G401.6 (cell line): ENCODE data around the gene GOLGA6D.
"Not testable (repeated sequence)": the region's sequence is repeated elsewhere in the genome, so short reads cannot be mapped to it uniquely, and the experiment has no call there.

Source experiments
- FAIRE-seq: peaks from 2 replicates; lab custom pipeline; 2012; peaks lifted over from hg19 to GRCh38; lab: Jason Lieb, UNC

The GOLGA6D gene

GRCh38 chr15:75284152-75284551 lies 1.5 kb downstream of the GOLGA6D start:
- not testable (repeated sequence) for FAIRE-seq

- FAIRE-seq: not testable (repeated sequence)
Measured at GRCh38 chr15:75293660-75294059, 11.0 kb downstream of the GOLGA6D start.

GRCh38 chr15:75298541-75299310 lies 16.1 kb downstream of the GOLGA6D start:
- not testable (repeated sequence) for FAIRE-seq

- FAIRE-seq: not testable (repeated sequence)
Measured at GRCh38 chr15:75299311-75299688, 16.7 kb downstream of the GOLGA6D start.

GRCh38 chr15:75300026-75300425 lies 17.4 kb downstream of the GOLGA6D start:
- FAIRE-seq: not testable (repeated sequence)

GRCh38 chr15:75302318-75302717 lies 19.7 kb downstream of the GOLGA6D start:
- FAIRE-seq: no peak

GRCh38 chr15:75302753-75303152 lies 20.1 kb downstream of the GOLGA6D start:
- not testable (repeated sequence) for FAIRE-seq

- FAIRE-seq: no peak
Measured at GRCh38 chr15:75306188-75306587, 23.6 kb downstream of the GOLGA6D start.

- FAIRE-seq: no peak
Measured at GRCh38 chr15:75307778-75308390, 25.2 kb downstream of the GOLGA6D start.

- FAIRE-seq: no peak
Measured at GRCh38 chr15:75309711-75310110, 27.1 kb downstream of the GOLGA6D start.

- FAIRE-seq: not testable (repeated sequence)
Measured at GRCh38 chr15:75312548-75312947, 29.9 kb downstream of the GOLGA6D start.

GRCh38 chr15:75313116-75313845 lies 30.6 kb downstream of the GOLGA6D start:
- no peak for FAIRE-seq

GRCh38 chr15:75314552-75315290 lies 32.1 kb downstream of the GOLGA6D start:
- no peak for FAIRE-seq

GRCh38 chr15:75319231-75319897 lies 36.7 kb downstream of the GOLGA6D start:
- not testable (repeated sequence) for FAIRE-seq

GRCh38 chr15:75321711-75322110 lies 39.1 kb downstream of the GOLGA6D start:
- FAIRE-seq: no peak

GRCh38 chr15:75325922-75326321 lies 43.3 kb downstream of the GOLGA6D start:
- FAIRE-seq: no peak

GRCh38 chr15:75327005-75327404 lies 44.4 kb downstream of the GOLGA6D start:
- no peak for FAIRE-seq

- FAIRE-seq: no peak
Measured at GRCh38 chr15:75327491-75327890, 44.9 kb downstream of the GOLGA6D start.

GRCh38 chr15:75328493-75329314 lies 46.1 kb downstream of the GOLGA6D start:
- no peak for FAIRE-seq

GRCh38 chr15:75329571-75329970 lies 46.9 kb downstream of the GOLGA6D start:
- FAIRE-seq: no peak

GRCh38 chr15:75332093-75332492 lies 49.5 kb downstream of the GOLGA6D start:
- not testable (repeated sequence) for FAIRE-seq
